Adrenal gland (tissue), 12 donors: ENCODE data around the gene SNX24. TPM values are rescaled to one million over a fixed set of nuclear protein-coding genes. Genes with fewer than 3 reads are reported as not detected.

Experiments
- DNase-seq, 7 donors: peaks; one replicate each; pipeline ENCODE4 v3.0.0-alpha.2; 2019 to 2020
- H3K27ac ChIP-seq, 5 donors: fragments of 200-600 bp; sonication (generic) in 4 of 5; 1 replicate in 3 of 5; 2 replicates in 2 of 5; pipeline versions ENCODE4 v1.5.1 to v1.8.0; 2016 to 2020; ENCODE audit warnings: mild to moderate bottlenecking in 1 of 5
- H3K27me3 ChIP-seq: fragments of 200-600 bp; 2 replicates; pipeline ENCODE4 v1.8.0; 2021
- H3K36me3 ChIP-seq, 2 donors: fragments of 200-600 bp; replicated peaks in 1 of 2; 1 replicate in 1 of 2; 2 replicates in 1 of 2; pipeline versions ENCODE4 v1.5.1 to v1.8.0; 2018 to 2022
- H3K4me1 ChIP-seq, 2 donors: fragments of 200-600 bp; replicated peaks in 1 of 2; 1 replicate in 1 of 2; 2 replicates in 1 of 2; pipeline versions ENCODE4 v1.5.1 to v1.8.0; 2018 to 2021
- H3K4me3 ChIP-seq, 4 donors: fragments of 200-600 bp; sonication (generic) in 3 of 4; one replicate each; pipeline ENCODE4 v1.5.1; 2016 to 2018
- H3K9me3 ChIP-seq, 3 donors: fragments of 200-600 bp; sonication (generic) in 1 of 3; replicated peaks in 1 of 3; 1 replicate in 2 of 3; 2 replicates in 1 of 3; pipeline versions ENCODE4 v1.5.1 to v1.8.0; 2016 to 2021
- POLR2A ChIP-seq, 2 donors: fragments of 450-650 bp; IDR thresholded peaks; one replicate each; pipeline ENCODE4 v1.6.1; 2017; ENCODE audit warnings: antibody characterized with exemption in 2 of 2, mild to moderate bottlenecking in 2 of 2, moderate library complexity in 1 of 2
- WGBS, 4 donors: extraction: QIAGEN DNeasy Blood & Tissue Kit in 2 of 4; methylation state at CpG; one replicate each; pipeline versions ENCODE4 v1.1.5 to v1.1.7; 2013 to 2017; 5-methylcytosine and 5-hydroxymethylcytosine counted together
- intact Hi-C, 2 donors: fragments of 100-400 bp; cut with DNase I; formaldehyde crosslinking; loops; one replicate each; pipeline versions ENCODE4 v1.14.1 to v1.15.0; 2022 to 2023
- polyA plus RNA-seq, 3 donors: library from polyadenylated mRNA; stranded (reverse); fragments of 200-250 nt in 2 of 3; fragments of 350-450 nt in 1 of 3; fragmentation: Illumina TruSeq in 1 of 3; extraction: RNeasy Lipid Tissue Mini Kit (QIAGEN cat#74804) in 1 of 3; gene quantifications; one replicate each; pipeline ENCODE4 v1.2.3, GENCODE V29; 2013 to 2014
- total RNA-seq, 9 donors: library from RNA; depleted of rRNA in 4 of 9; stranded (reverse); fragments of >200 nt in 4 of 9; fragments of 120-200 nt in 1 of 9; fragmentation: NEBNext Ultra II Directional in 1 of 9; extraction: Animal tissue kit (Norgen Biotek cat#: 25700) in 1 of 9; gene quantifications; one replicate each; pipeline versions ENCODE4 v1.1.0 to v1.2.4, GENCODE V29; 2013 to 2023
- TF ChIP-seq, protein P1 (sequence below), 6 experiments: fragments of 450-650 bp in 4 of 6; fragments of 200-600 bp in 2 of 6; sonication (generic) in 1 of 6; IDR thresholded peaks; 1 replicate in 5 of 6; 2 replicates in 1 of 6; pipeline versions ENCODE4 v1.5.1 to v1.8.0; 2016 to 2021; ENCODE audit warnings: antibody characterized with exemption in 6 of 6, mild to moderate bottlenecking in 2 of 6, moderate library complexity in 1 of 6
- donor health status: healthy with polysubstance abuse.
- donor health status: Bipolar disorder and iron deficiency.
- donor health status: DM: yes; HTN: yes; CAD: no.
- donor health status: DM: no; HTN: no; CAD: no.
- donor health status: DM: no; HTN: no; CAD: no.
- donor health status: DM: yes; HTN: yes; CAD: no.

The SNX24 gene
- total and polyA plus RNA-seq, 12 donors, result 5.0 to 28.2 (median 13.9) TPM

DNA sequence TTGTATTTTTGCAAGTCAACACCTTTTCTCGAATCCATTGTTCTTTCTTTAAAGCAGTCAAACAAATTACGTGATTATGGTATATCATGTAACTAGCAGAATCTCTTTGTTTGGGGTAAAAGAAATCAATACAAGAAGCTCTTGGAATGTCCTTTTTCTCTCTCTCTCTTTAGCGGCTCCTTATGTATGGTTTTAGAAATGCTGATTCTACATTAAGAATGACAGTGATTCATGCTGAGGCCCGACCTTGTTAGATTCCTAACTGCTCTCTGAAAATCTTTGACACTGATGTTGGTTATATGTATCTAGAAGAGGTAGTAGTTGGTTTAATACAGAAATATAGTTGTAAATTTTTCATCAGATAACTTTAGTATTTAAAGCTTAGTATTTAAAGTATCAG is 76.4 kb downstream of the SNX24 start:
- no peaks in the 10 kb centered on the region for H3K4me1 ChIP-seq
- H3K36me3 ChIP-seq, result no peaks in the 10 kb centered on the region
- H3K4me3 ChIP-seq, result no peak overlapping the region
- no peak overlapping the region for H3K27ac ChIP-seq
- DNase-seq, result no peak
- intact Hi-C loops, result no loop called here
- 60 to 63% (median 61%) methylated on average over 4 of the region's 4 CpGs for WGBS, 4 donors
- H3K9me3 ChIP-seq, result no peaks in the 10 kb centered on the region
- TF ChIP-seq POLR2A (IDR thresholded peaks at IDR 0.05), result no peak
- TF ChIP-seq, protein P1, sequence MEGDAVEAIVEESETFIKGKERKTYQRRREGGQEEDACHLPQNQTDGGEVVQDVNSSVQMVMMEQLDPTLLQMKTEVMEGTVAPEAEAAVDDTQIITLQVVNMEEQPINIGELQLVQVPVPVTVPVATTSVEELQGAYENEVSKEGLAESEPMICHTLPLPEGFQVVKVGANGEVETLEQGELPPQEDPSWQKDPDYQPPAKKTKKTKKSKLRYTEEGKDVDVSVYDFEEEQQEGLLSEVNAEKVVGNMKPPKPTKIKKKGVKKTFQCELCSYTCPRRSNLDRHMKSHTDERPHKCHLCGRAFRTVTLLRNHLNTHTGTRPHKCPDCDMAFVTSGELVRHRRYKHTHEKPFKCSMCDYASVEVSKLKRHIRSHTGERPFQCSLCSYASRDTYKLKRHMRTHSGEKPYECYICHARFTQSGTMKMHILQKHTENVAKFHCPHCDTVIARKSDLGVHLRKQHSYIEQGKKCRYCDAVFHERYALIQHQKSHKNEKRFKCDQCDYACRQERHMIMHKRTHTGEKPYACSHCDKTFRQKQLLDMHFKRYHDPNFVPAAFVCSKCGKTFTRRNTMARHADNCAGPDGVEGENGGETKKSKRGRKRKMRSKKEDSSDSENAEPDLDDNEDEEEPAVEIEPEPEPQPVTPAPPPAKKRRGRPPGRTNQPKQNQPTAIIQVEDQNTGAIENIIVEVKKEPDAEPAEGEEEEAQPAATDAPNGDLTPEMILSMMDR (IDR thresholded peaks at IDR 0.05), result no peak
- no peaks in the 10 kb centered on the region for H3K27me3 ChIP-seq

DNA sequence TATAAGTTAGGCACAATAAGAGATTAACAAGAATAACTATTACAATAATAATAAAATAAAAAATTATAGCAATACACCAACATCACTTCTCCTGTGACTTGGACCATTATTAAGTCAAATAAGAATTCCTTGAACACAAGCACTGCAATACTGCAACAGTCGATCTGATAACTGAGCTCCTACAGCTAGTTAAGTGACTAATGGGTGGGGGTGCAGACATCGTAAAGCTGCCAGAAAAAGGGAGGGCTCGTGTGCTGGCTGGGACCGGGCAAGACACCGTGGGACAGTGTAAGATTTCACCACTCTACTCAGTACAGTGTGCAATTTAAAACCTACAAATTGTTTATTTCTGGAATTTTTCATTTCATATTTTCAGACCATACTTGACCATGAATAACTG is 78.8 kb downstream of the SNX24 start:
- H3K4me3 ChIP-seq, result no peak overlapping the region
- H3K27me3 ChIP-seq, result no peaks in the 10 kb centered on the region
- intact Hi-C loops, result no loop called here
- TF ChIP-seq POLR2A (IDR thresholded peaks at IDR 0.05), result no peak
- TF ChIP-seq, protein P1 (IDR thresholded peaks at IDR 0.05), result no peak
- no peaks in the 10 kb centered on the region for H3K4me1 ChIP-seq
- no peak overlapping the region for H3K27ac ChIP-seq
- H3K36me3 ChIP-seq, result no peaks in the 10 kb centered on the region
- DNase-seq, result no peak
- WGBS, 4 donors, result 71 to 85% (median 82%) methylated on average over 5 of the region's 5 CpGs
- no peaks in the 10 kb centered on the region for H3K9me3 ChIP-seq

DNA sequence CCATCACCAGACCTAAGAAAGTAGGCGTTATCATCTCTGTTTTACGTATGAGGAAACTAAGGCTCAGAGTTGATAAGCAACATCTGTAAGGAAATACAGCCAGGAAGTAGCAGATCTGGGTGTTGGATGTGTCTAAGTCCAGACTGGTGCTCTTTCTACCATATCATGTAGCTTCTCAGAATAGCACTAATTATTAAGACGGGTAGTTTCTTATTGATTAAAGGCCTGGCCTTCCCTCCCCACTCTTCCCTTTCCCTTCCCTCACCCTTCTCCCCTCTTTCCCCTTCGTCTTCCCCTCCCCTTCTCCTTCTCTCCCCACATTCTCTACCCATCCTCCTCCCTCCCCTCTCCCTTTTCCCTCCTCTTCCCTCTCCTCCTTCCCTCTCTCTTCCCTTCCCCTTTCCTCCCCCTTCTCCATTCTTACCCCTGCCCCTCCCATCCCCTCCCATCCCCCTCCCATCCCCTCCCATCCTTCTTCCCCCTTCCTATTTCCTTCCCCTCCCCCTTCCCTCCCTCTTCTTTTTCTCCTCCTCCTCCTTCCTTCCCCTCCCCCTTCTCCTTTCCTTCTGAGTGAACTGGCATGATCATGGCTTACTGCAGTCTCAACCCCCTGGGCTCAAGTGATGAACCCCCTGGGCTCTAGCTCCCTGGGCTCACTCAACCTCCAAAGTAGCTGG is 79.4 kb downstream of the SNX24 start:
- no peaks in the 10 kb centered on the region for H3K9me3 ChIP-seq
- no peaks in the 10 kb centered on the region for H3K4me1 ChIP-seq
- H3K27ac ChIP-seq, result no peak overlapping the region
- TF ChIP-seq, protein P1 (IDR thresholded peaks at IDR 0.05), result no peak
- TF ChIP-seq POLR2A (IDR thresholded peaks at IDR 0.05), result no peak
- H3K4me3 ChIP-seq, result no peak overlapping the region
- no peaks in the 10 kb centered on the region for H3K36me3 ChIP-seq
- WGBS, 4 donors, result 93 to 99% (median 94%) methylated on average over 4 of the region's 4 CpGs
- no peaks in the 10 kb centered on the region for H3K27me3 ChIP-seq
- DNase-seq, result no peak
- intact Hi-C loops, result no loop called here

DNA sequence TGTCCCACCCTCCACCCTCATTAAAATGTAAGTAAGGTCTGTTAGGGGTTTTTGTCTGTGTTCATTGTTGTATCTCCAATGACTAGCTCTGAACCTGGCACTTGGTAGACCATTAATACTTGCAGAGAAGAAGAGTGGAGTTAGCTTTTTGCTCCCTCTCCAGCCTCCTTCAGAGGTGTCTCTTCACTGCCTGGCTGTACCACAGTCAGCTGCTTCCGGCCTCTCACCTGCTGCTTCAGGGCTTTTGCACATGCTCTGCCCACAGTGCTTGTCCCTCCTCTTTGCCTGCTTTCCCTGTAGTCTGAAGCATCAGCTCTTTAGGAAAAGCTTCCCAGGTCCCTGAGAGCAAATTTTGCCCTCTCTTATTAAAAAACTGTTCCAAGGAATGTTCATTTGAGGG is 83.6 kb downstream of the SNX24 start:
- H3K27me3 ChIP-seq, result no peaks in the 10 kb centered on the region
- no peak overlapping the region for H3K27ac ChIP-seq
- H3K9me3 ChIP-seq, result no peaks in the 10 kb centered on the region
- no peaks in the 10 kb centered on the region for H3K4me1 ChIP-seq
- H3K4me3 ChIP-seq, result no peak overlapping the region
- H3K36me3 ChIP-seq, result no peaks in the 10 kb centered on the region
- intact Hi-C loops, result no loop called here
- WGBS, 4 donors, result 98 to 100% (median 100%) methylated on average over 1 of the region's 1 CpG
- no peak for DNase-seq
- no peak for TF ChIP-seq POLR2A (IDR thresholded peaks at IDR 0.05)
- TF ChIP-seq, protein P1 (IDR thresholded peaks at IDR 0.05), result no peak
